OCI-M2 (cell line): ENCODE results near the gene CACNG5.
"Not testable (repeated sequence)": the region's sequence is repeated elsewhere in the genome, so short reads cannot be mapped to it uniquely, and the experiment has no call there.

Source experiments
- DNase-seq: peaks from one replicate; lab custom pipeline; 2025; ENCODE audit not compliant: unreplicated experiment; lab: John Stamatoyannopoulos, UW

Gene CACNG5

GRCh38 chr17:66849032-66849655 lies 14.2 kb downstream of the CACNG5 start:
- no peak for DNase-seq

- no peak for DNase-seq
Measured at GRCh38 chr17:66849851-66850580, 15.1 kb downstream of the CACNG5 start.

GRCh38 chr17:66850692-66851091 lies 15.8 kb downstream of the CACNG5 start:
- DNase-seq = no peak

DNA sequence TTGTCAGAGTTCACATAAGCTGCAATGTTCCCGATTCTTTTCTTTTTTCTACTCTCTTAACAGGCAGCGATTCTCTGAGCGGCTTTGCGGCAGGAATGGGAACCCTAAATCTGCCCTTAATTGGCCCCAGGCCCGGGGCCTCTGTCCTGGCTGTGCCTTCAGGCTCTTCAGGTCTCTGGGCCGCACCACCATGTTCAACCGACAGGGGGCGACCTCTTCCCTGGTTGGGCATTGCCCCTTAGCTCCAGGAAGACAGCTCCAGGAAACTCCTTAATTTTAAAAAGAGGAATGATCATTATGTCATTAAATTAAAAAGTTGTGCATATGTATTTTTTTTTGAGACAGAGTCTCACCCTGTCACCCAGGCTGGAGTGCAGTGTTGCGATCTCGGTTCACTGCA lies 20.3 kb downstream of the CACNG5 start:
- DNase-seq = no peak

GRCh38 chr17:66858226-66859083 lies 23.5 kb downstream of the CACNG5 start:
- no peak for DNase-seq

DNA sequence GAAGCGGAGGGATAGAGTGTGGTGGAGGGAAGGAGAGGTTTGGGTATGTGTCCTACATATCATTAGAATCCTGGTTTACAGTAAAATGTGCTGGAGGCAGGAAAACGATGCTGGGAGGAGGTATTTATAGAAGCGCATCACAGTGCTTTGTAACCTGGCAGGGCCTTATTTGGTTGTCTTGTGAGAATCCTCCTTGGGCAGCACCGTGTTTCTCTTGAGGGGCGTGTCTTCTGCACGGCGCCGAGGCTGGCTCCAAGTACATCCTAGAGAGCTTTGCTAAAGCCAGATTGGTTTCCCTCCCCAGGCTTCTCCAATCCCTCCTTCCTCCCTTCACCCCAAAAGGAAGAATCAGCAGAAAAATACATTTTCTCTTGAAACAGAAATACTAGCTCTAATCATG lies 24.4 kb downstream of the CACNG5 start:
- no peak for DNase-seq

GRCh38 chr17:66860204-66860603 lies 25.3 kb downstream of the CACNG5 start:
- DNase-seq = no peak

GRCh38 chr17:66863820-66864219 lies 28.9 kb downstream of the CACNG5 start:
- DNase-seq = no peak

DNA sequence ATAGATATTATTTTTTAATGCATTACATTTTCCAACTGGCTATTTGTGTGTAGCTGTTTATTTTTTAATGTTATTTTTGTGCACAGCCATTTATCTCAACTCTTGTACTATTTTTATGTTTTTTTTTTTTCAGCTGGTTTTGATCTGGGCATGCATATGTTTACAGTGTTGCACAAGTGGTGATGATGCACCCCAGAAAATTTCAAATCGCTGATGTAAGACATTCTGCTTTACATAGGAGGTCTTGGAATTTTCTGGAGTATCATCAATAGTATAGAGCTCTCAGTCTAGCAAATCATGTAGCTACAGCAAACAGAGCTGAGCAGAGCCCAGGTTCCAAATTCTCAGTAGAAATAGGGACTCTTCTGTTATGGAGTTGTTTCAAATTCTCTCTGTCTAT lies 30.2 kb downstream of the CACNG5 start:
- no peak for DNase-seq

GRCh38 chr17:66873962-66874361 lies 39.0 kb downstream of the CACNG5 start:
- DNase-seq = no peak

DNA sequence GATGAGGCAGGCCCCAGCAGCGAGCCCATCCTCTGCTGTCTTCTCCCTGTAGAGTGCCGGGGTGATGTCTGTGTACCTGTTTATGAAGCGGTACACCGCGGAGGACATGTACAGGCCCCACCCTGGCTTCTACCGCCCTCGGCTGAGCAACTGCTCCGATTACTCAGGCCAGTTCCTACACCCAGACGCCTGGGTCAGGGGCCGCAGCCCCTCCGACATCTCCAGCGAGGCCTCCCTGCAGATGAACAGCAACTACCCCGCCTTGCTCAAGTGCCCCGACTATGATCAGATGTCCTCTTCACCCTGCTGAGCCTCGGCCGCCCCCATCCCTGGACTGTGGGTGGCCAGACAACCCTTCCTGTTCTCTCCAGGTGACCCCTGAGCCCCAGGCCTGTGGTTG lies 50.0 kb downstream of the CACNG5 start:
- DNase-seq = no peak

- no peak for DNase-seq
Measured at GRCh38 chr17:66885417-66885816, 50.5 kb downstream of the CACNG5 start.

DNA sequence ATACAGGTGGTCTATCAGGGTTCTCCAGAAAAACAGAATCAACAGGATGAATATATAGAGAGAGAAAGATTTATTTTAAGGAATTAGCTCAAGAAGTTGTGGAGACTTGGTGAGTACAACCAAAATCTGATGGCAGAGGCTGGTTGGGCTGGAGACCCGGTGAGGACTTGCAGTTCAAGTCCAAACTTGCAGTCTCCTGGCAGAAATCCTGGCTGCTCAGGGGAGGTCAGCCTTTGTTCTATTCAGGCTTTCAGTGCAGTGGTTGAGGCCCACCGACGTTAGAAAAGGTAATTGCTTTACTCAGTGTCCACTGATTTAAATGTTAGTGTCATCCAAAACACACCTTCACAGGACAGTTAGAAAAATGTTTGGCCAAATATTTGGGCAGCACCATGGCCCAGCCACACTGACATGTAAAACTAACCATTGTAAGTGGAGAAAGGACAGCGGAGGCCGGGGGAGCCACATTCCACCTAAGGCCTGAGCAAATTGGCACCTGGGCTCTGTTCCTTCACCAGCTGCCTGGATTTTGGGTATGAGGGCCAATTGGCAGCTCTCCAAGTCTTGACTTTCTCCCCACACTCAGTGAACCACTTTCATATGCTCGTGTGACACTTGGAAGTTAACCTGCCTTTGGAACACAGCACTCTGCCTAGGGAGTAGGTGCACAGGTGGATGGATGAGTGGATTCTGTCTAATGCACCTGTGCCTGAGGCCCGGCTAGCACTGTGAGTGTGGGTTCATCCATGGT lies 54.7 kb downstream of the CACNG5 start:
- DNase-seq = no peak

GRCh38 chr17:66892246-66892645 lies 57.3 kb downstream of the CACNG5 start:
- DNase-seq = no peak

GRCh38 chr17:66893382-66893781 lies 58.5 kb downstream of the CACNG5 start:
- DNase-seq = no peak

DNA sequence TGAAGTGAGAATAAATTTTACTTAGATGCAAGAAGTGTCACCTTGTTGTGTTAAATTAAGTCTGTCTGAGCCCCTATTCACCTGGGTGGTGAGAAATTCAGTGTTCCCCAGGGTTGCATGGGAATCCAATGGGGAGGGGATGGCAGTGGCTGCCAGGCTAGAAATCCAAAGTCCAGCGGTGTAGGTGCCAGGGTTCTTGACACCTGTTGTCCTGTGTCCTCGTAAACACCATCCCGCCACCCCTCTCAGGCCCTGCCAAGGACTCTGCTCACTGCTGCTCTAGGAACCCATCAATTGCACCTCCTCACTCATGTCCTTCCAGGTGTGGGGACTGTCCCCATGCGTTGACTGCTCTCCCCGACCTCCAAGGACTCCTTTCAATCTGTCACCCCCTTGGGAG lies 58.9 kb downstream of the CACNG5 start:
- no peak for DNase-seq

GRCh38 chr17:66897141-66897540 lies 62.2 kb downstream of the CACNG5 start:
- DNase-seq = no peak

GRCh38 chr17:66898536-66898935 lies 63.6 kb downstream of the CACNG5 start:
- DNase-seq = no peak

DNA sequence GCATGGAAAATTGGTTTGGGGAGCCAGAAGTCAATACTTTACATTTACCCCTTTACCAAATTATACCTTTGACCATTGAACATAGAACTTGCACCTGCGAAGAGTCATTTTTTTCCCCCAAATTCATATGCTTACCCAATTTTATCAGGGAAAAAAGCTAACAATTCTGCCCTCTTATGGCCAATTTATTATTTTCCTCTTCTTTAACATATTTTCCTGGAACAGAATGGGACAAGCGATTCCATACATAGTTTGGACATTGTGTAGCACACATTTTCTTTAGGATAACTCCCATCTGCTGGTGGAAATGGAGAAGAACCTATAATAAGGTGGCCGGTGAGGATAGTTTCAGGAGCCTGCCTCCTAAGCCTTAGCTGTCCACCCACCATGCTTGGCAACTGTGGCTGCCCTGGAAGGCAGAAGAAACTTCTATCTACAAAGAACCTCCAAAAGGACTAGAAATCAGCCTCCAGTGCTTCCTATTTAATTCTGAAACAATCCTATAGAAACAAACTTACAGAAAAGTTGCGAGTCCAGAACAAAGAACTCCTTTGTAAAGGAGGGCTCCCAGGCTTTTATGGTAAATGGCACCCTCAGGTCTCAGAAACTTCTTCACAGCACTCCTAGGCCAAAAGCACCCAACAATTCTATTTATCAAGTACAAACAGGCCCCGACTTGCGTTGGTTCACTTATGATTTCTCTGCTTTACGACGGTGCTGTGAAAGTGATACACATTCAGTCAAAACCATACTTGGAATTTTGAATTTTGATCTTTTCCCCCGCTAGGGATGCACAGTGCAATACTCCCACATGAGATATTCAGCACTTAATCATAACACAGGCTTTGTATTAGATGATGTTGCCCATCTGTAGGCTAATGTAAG lies 65.5 kb downstream of the CACNG5 start:
- DNase-seq = no peak

DNA sequence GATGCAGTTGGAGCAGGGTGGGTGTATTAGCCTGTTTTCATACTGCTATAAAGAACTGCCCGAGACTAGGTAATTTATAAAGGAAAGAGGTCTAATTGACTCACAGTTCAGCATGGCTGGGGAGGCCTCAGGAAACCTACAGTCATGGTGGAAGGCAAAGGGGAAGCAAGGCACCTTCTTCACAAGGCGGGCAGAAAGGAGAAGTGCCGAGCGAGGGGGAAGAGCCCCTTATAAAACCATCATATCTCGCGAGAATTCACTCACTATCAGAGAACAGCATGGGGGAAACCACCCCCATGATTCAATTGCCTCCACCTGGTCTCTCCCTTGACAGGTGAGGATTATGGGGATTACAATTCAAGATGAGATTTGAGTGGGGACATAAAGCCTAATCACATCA lies 68.4 kb downstream of the CACNG5 start:
- DNase-seq = not testable (repeated sequence)
